Activated CD8-positive, alpha-beta T cell treated with anti-CD3 and anti-CD28 coated beads for 36 hours (primary cell): ENCODE data around the gene ANKRD44. TPM values are rescaled to one million over a fixed set of nuclear protein-coding genes. Genes with fewer than 3 reads are reported as not detected.

Experiments
- ATAC-seq: fragments of 200-7000 bp; cut with Tn5 transposase; one replicate; pipeline ENCODE4 v1.10.0; 2021; ENCODE audit warnings: mild to moderate bottlenecking, moderate library complexity
- CTCF ChIA-PET: fragments of 350-600 bp; sonication (Branson Sonifier 250); formaldehyde crosslinking; loops from one replicate; lab custom pipeline; 2021; ENCODE audit warnings: antibody characterized with exemption; lab: Charles Lee
- POLR2A ChIA-PET: fragments of 350-600 bp; sonication (Branson Sonifier 250); formaldehyde crosslinking; loops from one replicate; lab custom pipeline; 2021; ENCODE audit warnings: antibody characterized with exemption; lab: Charles Lee
- DNase-seq: peaks from one replicate; pipeline ENCODE4 v3.0.0-alpha.2; 2020
- H3K27ac Mint-ChIP-seq: one replicate; pipeline ENCODE4 v1.8.0; 2021; ENCODE audit warnings: mild to moderate bottlenecking, mixed read lengths
- H3K27me3 Mint-ChIP-seq: one replicate; pipeline ENCODE4 v1.8.0; 2021; ENCODE audit warnings: mixed read lengths
- H3K36me3 Mint-ChIP-seq: one replicate; pipeline ENCODE4 v1.8.0; 2021; ENCODE audit warnings: low read depth, mixed read lengths
- H3K4me1 Mint-ChIP-seq: one replicate; pipeline ENCODE4 v1.8.0; 2021; ENCODE audit warnings: low read depth, mixed read lengths
- H3K4me3 Mint-ChIP-seq: one replicate; pipeline ENCODE4 v1.8.0; 2021; ENCODE audit warnings: mild to moderate bottlenecking, moderate library complexity, mixed read lengths
- H3K9me3 Mint-ChIP-seq: one replicate; pipeline ENCODE4 v1.8.0; 2021; ENCODE audit warnings: mixed read lengths
- CTCF ChIP-seq: fragments of 200-600 bp; IDR thresholded peaks from one replicate; pipeline ENCODE4 v1.8.0; 2022; ENCODE audit warnings: antibody characterized with exemption, mild to moderate bottlenecking
- intact Hi-C: fragments of 100-400 bp; cut with micrococcal nuclease; formaldehyde crosslinking; loops from one replicate; pipeline ENCODE4 v1.10.0; 2022
- total RNA-seq, 2 experiments: library from RNA; stranded (reverse); gene quantifications; one replicate each; pipeline ENCODE4 v1.2.3, GENCODE V29; 2021

The ANKRD44 gene
- total RNA-seq, 2 experiments from 2014 or later: 131 to 132 TPM

- ATAC-seq: no peak
- H3K27ac Mint-ChIP-seq: peak overlapping the region; percentile 88
- no peaks in the 10 kb centered on the region for H3K9me3 Mint-ChIP-seq
- TF ChIP-seq CTCF: no peak
- peaks cover 53% of the 10 kb centered on the region for H3K36me3 Mint-ChIP-seq
- no peak overlapping the region for H3K4me3 Mint-ChIP-seq
- H3K27me3 Mint-ChIP-seq: no peaks in the 10 kb centered on the region
- no peak for DNase-seq
- intact Hi-C loops: no loop called here
- CTCF ChIA-PET: interaction anchor here (0.7 to 6.1 kb wide), 8 partner anchors 9 to 262 kb away, joined by 3 to 39 read pairs (median 4); no protein-coding TSS in a partner anchor
- POLR2A ChIA-PET: interaction anchor here (0.8 to 1.4 kb wide), 4 partner anchors 9 to 112 kb away, joined by 3 to 4 read pairs (median 3); no protein-coding TSS in a partner anchor
- peaks cover 92% of the 10 kb centered on the region for H3K4me1 Mint-ChIP-seq
Measured at GRCh38 chr2:197135806-197136205, 174.8 kb downstream of the ANKRD44 start.

DNA sequence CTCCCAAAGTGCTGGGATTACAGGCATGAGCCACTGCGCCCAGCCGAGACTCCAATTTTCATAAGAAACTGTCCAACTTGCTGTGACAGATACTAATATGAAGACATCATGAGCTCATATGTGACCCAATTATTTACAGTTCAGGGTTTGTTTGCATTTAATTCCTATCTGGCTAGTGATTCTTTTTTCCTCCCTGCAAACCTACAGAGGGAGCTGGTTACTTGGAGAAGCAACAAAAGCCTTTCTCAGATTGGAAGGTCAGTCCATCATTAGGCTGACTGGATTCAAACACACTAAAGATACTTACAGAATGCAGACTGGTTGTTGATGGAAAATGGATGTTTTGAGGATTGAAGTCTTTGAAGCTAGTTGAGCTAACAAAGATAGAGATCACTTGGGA, 176.4 kb downstream of the ANKRD44 start:
- Mint-ChIP-seq H3K4me1 (peaks cover 94% of the 10 kb centered on the region), H3K27ac (peak overlapping the region; percentile 22), H3K36me3 (peaks cover 60% of the 10 kb centered on the region), H3K27me3 (no peaks in the 10 kb centered on the region), H3K9me3 (peaks cover 2% of the 10 kb centered on the region), H3K4me3 (no peak overlapping the region)
- ChIA-PET POLR2A (interaction anchor here (0.6 to 1.2 kb wide), 2 partner anchors 23 to 34 kb away, joined by 3 to 4 read pairs; no protein-coding TSS in a partner anchor), CTCF (interaction anchor here (1.4 to 6.1 kb wide), 3 partner anchors 19 to 34 kb away, joined by 4 to 39 read pairs (median 18); no protein-coding TSS in a partner anchor)
- TF ChIP-seq CTCF: no peak
- ATAC-seq (no peak), DNase-seq (no peak)
- intact Hi-C loops: no loop called here

DNA sequence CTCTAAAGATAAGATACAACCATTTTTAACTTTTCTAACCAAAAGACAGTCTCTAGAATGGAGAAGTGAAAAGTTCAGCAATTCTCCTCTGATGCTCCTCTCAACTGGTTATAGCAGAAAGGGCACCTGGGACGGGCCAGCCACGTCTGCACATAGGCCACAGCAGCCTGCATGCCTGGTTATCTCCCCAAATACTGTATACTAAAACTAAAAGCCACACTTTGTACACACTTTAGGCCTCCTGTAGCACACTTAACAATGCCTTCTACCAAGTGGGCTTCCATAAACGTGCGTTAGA, 179.1 kb downstream of the ANKRD44 start:
- intact Hi-C loops: no loop called here
- H3K27ac Mint-ChIP-seq: peak overlapping the region; percentile 75
- TF ChIP-seq CTCF: no peak
- peaks cover 13% of the 10 kb centered on the region for H3K9me3 Mint-ChIP-seq
- ChIA-PET CTCF (interaction anchor here (1.5 kb wide), 1 partner anchor 18 kb away, joined by 9 read pairs; no protein-coding TSS in a partner anchor), POLR2A (no interaction called here)
- peaks cover 68% of the 10 kb centered on the region for H3K36me3 Mint-ChIP-seq
- peaks cover 82% of the 10 kb centered on the region for H3K4me1 Mint-ChIP-seq
- H3K4me3 Mint-ChIP-seq: no peak overlapping the region
- no peak for ATAC-seq
- DNase-seq: no peak
- H3K27me3 Mint-ChIP-seq: no peaks in the 10 kb centered on the region

DNA sequence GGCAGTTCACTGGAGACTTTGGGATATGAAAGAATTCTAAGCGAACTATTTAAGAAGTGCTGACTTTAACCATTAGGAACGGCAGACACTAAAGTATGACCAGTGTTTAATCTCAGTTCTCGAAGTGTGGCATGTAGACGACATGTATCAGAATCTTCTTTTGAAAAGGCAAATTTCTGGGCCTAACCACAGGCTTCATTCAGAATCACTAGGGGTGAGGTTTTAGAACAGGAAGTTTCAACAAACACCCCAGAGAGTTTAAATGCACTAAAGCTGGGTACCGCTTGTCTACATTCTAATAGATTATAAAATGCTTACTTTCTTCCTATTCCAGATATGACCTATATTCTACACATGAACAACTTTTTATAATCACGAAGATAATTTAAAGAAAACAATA, 180.3 kb downstream of the ANKRD44 start:
- peak; percentile 74 for ATAC-seq
- Mint-ChIP-seq H3K27ac (peak overlapping the region; percentile 82), H3K4me3 (peak overlapping the region; percentile 15), H3K4me1 (peaks cover 73% of the 10 kb centered on the region), H3K9me3 (peaks cover 13% of the 10 kb centered on the region), H3K36me3 (peaks cover 66% of the 10 kb centered on the region), H3K27me3 (no peaks in the 10 kb centered on the region)
- intact Hi-C loops: no loop called here
- no peak for DNase-seq
- ChIA-PET CTCF (no interaction called here), POLR2A (no interaction called here)
- no peak for TF ChIP-seq CTCF

DNA sequence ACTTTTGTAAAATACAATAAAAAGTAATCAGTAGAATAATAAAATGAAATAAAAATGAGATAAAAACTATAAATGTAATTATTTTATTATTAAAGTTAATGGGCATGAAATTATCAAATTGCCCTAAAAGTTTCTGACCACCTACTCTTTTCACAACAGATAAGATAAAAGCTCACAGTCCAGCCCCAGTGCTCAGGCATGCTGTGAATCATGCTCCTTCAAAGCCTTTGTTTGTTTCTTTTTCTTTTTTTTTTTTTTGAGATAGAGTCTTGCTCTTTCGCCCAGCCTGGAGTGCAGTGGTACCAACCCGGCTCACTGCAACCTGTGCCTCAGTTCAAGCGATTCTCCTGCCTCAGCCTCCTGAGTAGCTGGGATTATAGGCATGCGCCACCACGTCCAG, 181.7 kb downstream of the ANKRD44 start:
- Mint-ChIP-seq H3K9me3 (peaks cover 13% of the 10 kb centered on the region), H3K4me1 (peaks cover 65% of the 10 kb centered on the region), H3K36me3 (peaks cover 64% of the 10 kb centered on the region), H3K27me3 (no peaks in the 10 kb centered on the region), H3K27ac (peak overlapping the region; percentile 60), H3K4me3 (no peak overlapping the region)
- intact Hi-C loops: no loop called here
- ATAC-seq (no peak), DNase-seq (no peak)
- no peak for TF ChIP-seq CTCF
- CTCF ChIA-PET: interaction anchor here (3.4 kb wide), 1 partner anchor 16 kb away, joined by 31 read pairs; no protein-coding TSS in a partner anchor
- POLR2A ChIA-PET: no interaction called here
